ENCODE measurements around the gene ZNF563.
"Not testable (repeated sequence)": the region's sequence is repeated elsewhere in the genome, so short reads cannot be mapped to it uniquely, and the experiment has no call there.

ZNF563 gene

DNA sequence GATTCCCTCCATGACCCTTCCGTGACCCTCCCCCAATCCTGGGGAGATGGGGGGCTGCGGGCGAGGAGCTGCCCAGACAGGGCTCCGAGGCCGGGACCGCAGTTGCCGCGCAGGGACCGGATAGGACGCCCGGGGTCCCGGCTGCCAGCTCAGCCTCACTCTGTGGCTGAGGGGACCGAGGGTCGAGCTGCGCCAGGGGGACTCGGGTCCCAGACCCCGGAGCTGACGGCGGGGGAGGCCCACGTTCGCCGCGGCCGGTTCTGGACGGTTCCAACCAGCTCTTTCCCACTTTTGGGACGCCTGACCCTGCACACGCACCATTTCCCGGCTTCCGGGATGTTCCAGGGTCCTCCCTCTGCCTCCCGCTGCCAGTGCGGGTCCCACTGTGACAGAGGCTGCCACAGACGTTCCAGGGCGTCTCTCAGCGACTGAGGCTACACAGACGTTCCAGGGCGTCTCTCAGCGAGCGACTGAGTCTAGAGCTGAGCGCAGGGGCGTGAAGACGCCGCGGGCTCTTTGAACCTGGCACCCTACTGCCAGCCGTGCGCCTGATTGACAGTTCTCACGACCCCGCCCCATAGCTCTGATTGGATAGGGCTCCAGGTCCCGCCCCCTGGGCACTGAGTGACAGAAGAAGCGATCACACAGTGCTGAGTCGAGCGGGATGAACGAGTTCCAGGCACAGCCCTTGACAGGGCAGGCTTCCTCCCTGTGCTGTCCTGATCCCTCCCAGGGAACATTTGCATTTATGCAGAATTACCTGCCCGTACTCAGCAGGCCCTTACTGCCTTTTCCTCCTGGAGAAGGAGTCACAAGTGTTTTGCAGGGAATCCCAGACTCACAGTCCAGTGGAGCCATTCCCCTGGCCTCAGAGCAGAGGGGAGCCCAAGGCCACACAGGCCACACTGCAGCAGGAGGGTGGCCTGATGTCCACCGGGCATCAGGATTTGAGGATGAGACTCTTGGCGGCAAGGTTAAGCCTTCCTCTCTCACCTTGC lies at the start of gene ZNF563:
ZNF563 (minus strand) TSS at position 472 of the 998 bp plus-strand sequence; CDS start at position 321, 151 bp downstream.
- DNase-seq (ENCODE audit: low read depth): peak; percentile 86

DNA sequence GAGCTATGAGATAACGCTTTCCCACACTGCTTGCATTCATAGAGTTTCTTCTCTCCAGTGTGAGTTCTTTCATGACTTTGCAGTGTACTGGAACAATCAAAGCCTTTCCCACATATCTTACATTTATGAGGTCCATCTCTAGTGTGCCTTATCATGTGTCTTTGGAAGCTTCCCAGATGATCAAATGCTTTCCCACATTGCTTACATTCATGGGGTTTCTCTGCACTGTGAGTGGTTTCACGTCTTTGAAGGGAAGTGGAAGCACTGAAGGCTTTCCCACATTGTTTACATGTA lies 47.0 kb upstream of the ZNF563 start:
- DNase-seq (ENCODE audit: low read depth): no peak

DNA sequence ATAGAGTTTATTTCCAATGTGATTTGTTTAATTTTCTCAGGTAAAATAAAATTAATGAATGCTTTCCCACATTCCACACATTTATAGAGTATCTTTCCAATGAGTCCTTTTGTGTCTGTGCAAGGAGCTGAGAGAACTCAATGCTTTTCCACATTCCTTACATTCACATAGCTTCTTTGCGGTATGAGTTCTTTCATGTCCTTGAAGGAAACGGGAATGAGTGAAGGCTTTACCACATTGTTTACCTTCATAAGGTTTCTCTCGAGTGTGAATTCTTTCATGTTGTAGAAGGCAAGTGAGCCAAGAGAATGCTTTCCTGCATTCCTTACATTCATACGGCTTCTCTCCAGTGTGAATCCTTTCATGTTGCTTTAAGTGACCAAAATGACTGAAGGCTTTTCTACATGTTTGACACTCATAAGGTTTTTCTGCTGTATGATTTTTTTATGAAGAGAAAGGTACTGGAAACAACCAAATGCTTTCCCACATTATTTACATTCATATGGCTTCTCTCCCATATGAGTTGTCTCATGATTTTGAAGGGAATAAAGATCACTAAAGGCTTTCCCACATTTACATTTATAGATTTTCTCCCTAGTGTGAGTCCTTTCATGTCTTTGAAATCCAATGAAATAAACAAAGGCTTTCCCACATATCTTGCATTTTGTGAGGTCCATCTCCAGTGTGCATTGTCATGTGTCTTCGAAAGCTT lies 46.5 kb upstream of the ZNF563 start:
- no peak for DNase-seq (ENCODE audit: low read depth)

DNA sequence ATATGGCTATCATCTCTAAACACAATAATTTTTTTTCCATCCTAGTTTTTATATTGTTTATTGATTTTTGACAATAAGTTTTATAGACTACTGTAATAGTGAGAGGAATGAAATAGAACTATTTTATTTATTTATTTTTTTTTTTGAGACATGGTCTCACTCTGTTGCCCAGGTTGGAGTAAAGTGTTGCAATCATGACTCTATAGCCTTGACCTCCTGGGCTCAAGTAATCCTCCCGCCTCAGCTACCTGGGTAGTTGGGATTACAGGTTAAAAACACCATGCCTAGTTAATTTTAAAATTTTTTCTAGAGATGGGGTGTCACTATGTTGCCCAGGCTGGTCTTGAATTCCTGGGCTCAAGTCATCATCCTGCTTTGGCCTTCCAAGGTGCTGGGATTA lies 40.6 kb upstream of the ZNF563 start:
- DNase-seq (ENCODE audit: low read depth): no peak

DNA sequence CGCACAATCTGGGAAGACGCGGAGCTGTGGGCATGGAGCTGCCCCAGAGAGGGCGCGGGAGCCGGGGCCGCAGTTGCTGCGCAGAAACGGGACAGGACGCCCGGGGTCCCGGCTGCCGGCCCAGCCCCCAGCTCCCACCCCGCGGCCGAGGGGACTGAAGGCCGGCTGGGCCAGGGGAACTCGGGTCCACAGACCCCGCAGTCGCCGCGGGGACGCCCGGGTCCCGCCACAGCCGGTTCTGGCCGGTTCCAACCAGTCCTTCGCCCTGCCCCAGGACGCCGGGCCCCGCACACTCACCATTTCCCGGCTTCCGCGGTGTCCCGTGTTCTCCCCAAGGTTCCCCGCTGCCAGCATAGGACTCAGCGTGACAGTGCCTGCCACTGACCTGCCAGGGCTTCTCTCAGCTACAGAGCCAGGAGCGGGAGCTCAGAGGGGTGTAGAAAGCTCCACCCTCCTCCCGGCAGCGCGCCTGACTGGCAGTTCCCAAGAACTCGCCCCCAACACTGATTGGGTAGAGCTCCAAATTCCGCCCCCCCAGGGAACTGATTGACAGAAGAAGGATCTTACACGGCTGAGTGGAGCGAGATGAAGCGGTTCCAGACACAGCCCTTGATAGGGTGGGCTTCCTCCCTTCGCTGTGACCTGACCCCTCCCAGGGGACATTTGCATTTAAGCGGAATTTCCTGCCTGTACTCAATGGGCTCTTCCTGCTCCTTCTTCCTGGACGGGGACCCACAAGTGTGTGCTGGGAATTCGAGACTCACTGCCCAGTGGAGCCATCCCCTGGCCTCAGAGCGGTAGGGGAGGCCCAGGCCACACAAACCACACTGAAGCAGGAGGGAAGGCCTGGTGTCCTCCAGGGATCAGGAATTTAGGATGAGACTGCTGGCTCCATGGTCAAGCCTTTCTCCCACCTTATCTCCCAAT lies 32.1 kb upstream of the ZNF563 start, which contains the start of gene ZNF442:
ZNF442 (minus strand) TSS at position 448 of the 927 bp plus-strand sequence. CDS start 2,052 bp downstream, outside the sequence.
- peak; percentile 44 for DNase-seq (ENCODE audit: low read depth)

DNA sequence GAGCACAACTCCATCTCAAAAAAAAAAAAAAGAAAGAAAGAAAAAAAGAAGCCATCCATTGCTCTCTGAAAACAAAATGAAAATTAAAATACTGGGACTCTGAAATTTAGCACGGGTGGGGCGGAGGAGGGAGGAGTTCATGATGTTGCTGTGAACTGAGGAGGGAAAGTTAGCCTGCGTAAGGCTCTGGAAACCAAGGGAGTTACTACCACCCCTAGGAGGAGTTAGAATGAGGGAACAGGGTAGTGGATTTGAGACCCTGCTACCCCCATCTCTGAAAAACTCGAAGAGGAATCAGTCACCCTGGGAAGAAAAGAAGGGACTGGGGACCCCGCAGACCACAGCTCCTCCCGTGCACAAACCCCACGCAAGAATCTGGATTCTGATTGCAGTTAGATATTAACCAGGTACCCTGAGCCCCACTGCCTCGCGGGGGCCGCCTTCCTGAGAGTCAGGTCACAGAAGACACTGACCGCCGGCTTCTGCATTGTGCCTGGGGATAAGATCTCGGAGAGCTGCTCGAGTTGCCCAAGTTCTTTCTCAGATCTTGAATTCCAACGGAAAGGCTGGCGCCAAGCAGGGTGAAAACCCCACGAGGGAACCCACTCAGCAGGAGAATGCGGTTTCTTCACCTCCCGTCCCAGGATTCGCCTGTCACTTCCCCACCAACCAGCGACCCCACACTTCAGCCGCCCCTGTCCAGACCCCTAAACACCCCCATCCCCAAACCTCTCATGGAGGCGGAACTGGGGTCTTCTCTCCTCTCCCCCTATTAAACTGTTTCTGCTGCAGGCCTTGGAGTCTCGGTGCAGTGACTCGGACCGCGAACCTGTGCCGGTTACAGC lies 31.2 kb upstream of the ZNF563 start:
- no peak for DNase-seq (ENCODE audit: low read depth)

DNA sequence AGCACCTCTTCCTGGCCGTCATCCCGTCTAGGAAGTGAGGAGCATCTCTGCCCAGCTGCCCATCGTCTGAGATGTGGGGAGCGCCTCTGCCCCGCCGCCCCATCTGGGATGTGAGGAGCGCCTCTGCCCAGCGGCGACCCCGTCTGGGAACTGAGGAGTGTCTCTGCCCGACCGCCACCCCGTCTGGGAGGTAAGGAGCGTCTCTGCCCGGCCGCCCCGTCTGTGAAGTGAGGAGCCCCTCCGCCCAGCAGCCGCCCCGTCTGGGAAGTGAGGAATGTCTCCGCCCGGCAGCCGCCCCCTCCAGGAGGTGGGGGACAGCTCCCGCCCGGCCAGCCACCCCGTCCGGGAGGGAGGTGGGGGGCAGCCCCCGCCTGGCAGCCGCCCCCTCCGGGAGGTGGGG lies 28.8 kb upstream of the ZNF563 start:
- not testable (repeated sequence) for DNase-seq (ENCODE audit: low read depth)

DNA sequence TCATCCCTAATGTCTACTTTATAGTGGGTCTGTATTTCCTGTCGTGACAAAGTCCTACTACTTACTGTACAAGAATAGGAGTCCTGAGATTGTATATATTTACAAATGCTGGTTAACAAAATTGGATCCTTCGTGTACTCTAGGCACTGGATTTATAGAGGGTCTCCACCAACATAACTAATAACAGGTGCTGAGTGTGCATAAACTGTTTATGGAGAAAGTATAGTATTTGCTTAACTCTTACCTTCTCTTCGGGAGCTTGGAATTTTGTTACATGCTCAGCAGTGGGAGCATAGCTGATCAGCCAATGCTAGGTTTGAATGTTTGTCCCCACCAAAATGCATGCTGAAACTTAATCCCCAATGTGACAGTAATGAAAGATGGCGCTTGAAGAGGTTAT lies 19.9 kb upstream of the ZNF563 start:
- no peak for DNase-seq (ENCODE audit: low read depth)

DNA sequence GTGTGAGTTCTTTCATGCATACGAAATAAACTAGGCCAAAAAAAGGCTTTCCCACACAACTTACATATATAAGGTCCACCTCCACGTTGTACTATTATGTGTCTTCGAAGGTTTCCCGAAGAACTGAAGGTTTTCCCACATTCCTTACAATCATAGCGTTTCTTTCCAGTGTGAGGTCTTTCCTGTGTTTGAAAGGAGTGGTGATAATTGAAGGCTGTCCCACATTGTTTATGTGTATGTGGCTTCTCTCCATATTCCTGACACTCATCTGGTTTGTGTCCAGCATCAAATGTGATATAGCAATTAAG lies 17.4 kb upstream of the ZNF563 start:
- DNase-seq (ENCODE audit: low read depth): no peak

DNA sequence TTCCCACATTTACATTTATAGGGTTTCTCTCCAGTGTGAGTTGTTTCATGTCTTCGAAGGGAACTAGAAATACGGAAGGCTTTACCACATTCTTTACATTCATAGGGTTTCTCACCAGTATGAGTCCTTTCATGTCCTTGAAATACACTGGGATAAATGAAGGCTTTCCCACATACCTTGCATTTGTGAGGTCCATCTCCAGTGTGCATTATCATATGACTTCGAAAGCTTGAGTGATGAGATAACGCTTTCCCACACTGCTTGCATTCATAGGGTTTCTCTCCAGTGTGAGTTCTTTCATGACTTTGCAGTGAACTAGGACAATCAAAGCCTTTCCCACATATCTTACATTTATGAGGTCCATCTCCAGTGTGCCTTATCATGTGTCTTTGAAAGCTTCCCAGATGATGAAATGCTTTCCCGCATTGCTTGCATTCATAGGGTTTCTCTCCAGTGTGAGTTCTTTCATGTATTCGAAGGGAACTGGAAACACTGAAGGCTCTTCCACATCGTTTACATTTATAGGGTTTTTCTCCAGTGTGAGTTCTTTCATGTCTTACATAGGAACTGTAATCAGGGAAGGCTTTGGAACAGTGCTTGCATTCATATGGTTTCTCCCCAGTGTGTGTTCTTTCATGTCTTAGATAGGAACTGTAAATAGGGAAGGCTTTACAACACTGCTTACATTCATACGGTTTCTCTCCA lies 16.9 kb upstream of the ZNF563 start:
- no peak for DNase-seq (ENCODE audit: low read depth)

DNA sequence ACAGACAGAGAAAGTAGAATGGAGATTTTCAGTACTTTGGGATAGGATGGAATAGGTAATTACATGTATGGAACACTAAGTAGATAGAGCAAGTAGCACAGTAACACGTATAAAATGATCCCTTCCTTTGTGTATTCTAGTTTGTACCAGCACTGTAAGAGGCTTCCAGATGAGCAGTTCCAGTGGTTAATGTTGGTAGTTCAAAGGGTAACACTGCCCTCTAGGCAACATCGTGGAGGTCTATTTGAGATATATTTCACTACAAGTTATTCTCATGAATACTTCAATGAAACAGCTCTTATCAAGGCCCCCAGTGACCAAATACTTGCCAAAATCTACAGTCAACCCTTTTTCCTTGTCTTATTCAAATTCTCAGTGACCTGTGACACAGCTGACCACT lies 13.5 kb upstream of the ZNF563 start:
- no peak for DNase-seq (ENCODE audit: low read depth)

DNA sequence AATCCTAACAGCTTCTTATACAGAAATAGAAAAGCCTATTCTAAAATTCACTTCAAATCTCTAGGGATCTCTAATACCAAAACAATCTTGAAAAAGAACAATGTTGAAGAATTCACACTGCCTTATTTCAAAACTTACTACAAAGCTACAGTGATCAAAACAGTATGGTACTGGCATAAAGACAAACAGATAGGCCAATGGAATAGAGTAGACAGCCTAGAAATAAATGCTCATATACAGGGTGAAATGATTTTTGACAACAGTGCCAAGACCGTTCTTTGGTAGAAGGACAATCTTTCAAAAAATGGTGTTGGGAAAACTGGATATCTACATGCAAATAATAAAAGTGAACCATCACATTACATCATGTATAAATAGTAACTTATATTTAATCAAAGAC lies 11.8 kb upstream of the ZNF563 start:
- no peak for DNase-seq (ENCODE audit: low read depth)

DNA sequence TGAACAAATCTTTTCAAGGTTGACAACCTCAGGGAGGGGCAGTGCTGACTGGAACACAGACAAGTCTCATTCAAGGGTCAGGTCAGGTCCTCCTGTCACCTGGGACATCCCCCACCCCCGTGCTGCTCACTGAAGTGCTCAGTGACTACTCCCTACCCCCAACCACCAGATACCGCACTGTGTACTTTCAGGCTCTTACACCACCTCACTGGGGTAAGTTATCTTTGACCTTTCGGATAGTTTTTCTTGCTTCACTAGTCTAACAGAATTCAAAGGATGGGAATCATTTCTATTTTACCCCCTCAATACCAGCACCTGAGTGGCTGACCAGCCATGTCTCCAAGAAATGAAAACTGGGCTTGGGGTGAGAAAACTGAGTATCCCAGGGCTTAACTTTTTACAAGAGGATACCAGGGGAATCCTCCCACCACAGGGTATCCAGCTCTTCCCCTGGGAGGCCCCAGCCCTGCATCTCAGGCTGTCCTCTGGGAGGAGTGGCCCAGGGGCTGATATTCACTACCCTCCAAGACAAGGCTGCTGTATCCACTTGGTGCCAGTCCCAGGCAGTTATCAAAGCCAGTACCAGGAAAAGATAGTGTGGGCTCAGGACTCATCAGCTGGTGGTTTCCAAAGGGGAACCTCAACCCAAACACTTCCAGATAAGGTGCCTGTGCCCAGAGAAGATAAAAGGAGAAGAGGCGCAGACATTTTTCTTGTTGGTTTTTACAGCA lies 2.1 kb downstream of the ZNF563 start:
- DNase-seq (ENCODE audit: low read depth): peak; percentile 13

DNA sequence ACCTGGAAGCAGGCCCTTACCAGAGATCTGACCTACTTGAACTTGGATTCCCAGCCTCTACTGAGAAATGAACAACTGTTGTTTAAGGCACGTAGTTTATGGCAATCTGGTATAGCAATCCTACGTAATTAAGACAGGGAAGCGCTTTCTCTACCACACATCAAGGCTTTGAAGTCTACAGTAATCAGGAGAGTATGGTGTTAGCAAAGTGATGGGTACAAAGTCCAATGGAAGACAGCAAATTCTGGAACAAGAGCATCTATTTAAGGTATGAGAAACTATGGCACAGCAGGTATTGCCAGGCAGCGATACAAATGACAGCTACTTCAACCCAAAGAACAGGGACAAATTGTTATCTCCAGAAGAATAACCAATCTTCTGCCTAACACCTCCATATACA lies 3.1 kb downstream of the ZNF563 start:
- DNase-seq (ENCODE audit: low read depth): no peak

DNA sequence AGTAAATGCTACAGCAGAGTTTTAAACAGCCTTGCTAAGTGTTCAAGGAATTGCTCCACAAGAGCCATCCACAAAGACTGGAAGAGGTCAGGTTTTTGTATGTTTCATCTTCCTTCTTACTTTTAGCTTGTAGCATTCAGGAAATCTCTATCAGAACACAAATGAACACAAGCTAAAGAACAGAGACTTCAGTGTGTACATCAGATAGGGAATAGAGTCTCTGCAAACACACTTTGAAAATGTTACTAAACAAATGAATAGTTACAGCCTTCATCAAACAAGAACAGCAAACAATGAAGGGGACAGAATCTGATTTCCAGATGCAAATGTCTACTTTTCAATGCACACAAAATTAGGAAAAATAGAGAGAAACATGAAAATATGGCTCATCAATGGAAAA lies 7.7 kb downstream of the ZNF563 start:
- DNase-seq (ENCODE audit: low read depth): no peak

DNA sequence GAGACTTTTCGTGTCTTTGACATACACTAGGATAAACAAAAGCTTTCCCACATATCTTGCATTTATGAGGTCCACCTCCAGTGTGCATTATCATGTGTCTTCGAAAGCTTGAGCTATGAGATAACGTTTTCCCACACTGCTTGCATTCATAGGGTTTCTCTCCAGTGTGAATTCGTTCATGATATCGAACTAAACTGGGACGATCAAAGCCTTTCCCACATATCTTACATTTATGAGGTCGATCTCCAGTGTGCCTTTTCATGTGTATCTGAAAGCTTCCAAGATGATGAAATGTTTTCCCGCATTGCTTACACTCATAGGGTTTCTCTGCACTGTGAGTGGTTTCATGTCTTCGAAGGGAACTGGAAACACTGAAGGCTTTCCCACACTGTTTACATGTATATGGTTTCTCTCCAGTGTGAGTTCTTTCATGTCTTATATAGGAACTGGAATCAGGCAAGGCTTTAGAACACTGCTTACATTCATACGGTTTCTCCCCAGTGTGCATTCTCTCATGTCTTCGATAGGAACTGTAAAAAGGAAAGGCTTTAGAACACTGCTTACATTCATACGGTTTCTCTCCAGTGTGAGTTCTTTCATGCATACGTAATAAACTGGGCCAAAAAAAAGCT lies 14.5 kb downstream of the ZNF563 start:
- DNase-seq (ENCODE audit: low read depth): no peak

DNA sequence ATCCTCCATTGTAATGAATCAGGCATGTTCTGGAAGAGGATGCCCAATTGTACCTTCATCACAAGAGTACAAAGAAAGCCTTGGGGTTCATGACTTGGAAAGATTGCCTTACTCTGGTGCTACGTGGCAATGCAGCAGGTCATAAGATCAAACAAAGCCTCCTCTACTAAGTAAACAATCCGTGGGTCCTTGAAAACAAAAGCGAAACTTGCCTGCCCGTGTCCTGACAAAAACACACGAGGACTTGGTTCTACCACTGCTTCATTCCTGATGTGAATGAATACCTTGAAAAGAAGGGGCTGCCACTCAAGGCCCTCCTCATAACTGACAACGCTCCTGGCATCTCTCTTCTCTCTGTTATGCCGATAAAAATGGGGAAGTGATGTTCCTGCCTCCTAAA lies 18.9 kb downstream of the ZNF563 start:
- no peak for DNase-seq (ENCODE audit: low read depth)

DNA sequence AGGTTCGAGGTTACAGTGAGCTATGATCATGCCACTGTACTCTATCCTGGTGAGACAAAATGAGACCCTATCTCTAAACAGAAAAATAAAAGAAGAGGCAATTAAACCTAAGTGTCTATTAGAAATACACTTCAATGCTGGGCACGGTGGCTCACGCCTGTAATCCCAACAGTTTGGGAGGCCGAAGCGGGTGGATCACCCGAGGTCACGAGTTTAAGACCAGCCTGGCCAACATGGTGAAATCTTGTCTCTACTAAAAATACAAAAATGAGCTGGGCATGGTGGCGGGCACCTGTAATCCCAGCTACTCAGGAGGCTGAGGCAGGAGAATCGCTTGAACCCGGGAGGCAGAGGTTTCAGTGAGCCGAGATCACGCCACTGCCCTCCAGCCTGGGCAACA lies 24.5 kb downstream of the ZNF563 start:
- not testable (repeated sequence) for DNase-seq (ENCODE audit: low read depth)

DNA sequence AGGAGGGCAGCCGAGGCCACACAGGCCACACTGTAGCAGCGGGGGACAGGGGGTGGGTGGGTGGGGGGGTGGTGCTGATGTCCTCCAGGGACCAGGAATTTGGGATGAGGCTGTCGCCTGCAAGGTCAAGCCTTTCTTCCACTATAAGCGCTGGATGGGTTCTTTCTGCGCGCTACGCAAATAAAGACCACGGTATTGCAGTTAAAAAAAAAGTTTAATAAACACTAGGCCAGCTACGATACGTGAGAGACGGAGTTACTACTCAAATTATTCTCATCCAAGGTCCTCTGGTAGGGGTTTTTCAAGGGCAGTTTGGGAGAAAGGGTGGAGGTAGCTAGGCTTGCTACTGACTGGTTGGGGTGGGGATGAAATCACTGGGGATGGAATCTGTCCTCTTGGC lies 38.2 kb downstream of the ZNF563 start:
- no peak for DNase-seq (ENCODE audit: low read depth)
